Gastrocnemius medialis (tissue), 4 donors: ENCODE measurements around the gene SPPL2A. TPM values are rescaled to one million over a fixed set of nuclear protein-coding genes. Genes with fewer than 3 reads are reported as not detected.

Experiments used
- ATAC-seq, 2 donors: fragments of 150-250 bp; one replicate each; pipeline ENCODE4 v1.9.1; 2016
- DNase-seq, 2 donors: peaks; one replicate each; pipeline ENCODE4 v3.0.0-alpha.2; 2019
- H3K27ac ChIP-seq, 4 donors: fragments of 200-600 bp; sonication (generic); 1 replicate in 1 of 4; 2 replicates in 3 of 4; pipeline ENCODE4 v1.5.1; 2016 to 2018; ENCODE audit warnings: mild to moderate bottlenecking in 2 of 4, moderate library complexity in 1 of 4
- H3K27me3 ChIP-seq, 3 donors: fragments of 200-600 bp; sonication (generic) in 2 of 3; 1 replicate in 1 of 3; 2 replicates in 2 of 3; pipeline versions ENCODE4 v1.5.1 to v1.6.0; 2016 to 2019; ENCODE audit warnings: mild to moderate bottlenecking in 1 of 3, moderate library complexity in 1 of 3
- H3K36me3 ChIP-seq, 2 donors: fragments of 200-600 bp; sonication (generic) in 1 of 2; one replicate each; pipeline ENCODE4 v1.5.1; 2017 to 2018
- H3K4me1 ChIP-seq, 2 donors: fragments of 200-600 bp; sonication (generic) in 1 of 2; one replicate each; pipeline ENCODE4 v1.5.1; 2016 to 2017; ENCODE audit warnings: mild to moderate bottlenecking in 2 of 2
- H3K4me3 ChIP-seq, 4 donors: fragments of 200-600 bp; sonication (generic) in 3 of 4; 1 replicate in 1 of 4; 2 replicates in 3 of 4; pipeline ENCODE4 v1.5.1; 2016 to 2019; ENCODE audit warnings: mild to moderate bottlenecking in 2 of 4
- H3K9me3 ChIP-seq, 3 donors: fragments of 200-600 bp; sonication (generic) in 2 of 3; 1 replicate in 1 of 3; 2 replicates in 2 of 3; pipeline ENCODE4 v1.5.1; 2016 to 2019
- POLR2A ChIP-seq, 2 donors: fragments of 450-650 bp; IDR thresholded peaks; one replicate each; pipeline ENCODE4 v1.6.1; 2017; ENCODE audit warnings: antibody characterized with exemption in 2 of 2, mild to moderate bottlenecking in 2 of 2, moderate library complexity in 2 of 2
- in situ Hi-C, 4 donors: fragments of 200-750 bp; cut with MboI; loops; one replicate each; pipeline versions ENCODE4 v1.15.0 to v1.8.0; 2017; ENCODE audit warnings: low sequenced_read_pairs in 4 of 4
- intact Hi-C: fragments of 100-400 bp; cut with DNase I; formaldehyde crosslinking; loops from one replicate; pipeline ENCODE4 v1.15.1; 2023; ENCODE audit warnings: low total_unique reads
- total RNA-seq, 4 donors: library from RNA; depleted of rRNA; stranded (reverse); fragments of >200 nt; gene quantifications; one replicate each; pipeline versions ENCODE4 v1.1.0 to v1.2.3, GENCODE V29; 2016
- TF ChIP-seq, protein P1 (sequence below), 5 experiments: fragments of 450-650 bp in 3 of 5; fragments of 200-600 bp in 2 of 5; sonication (generic) in 2 of 5; IDR thresholded peaks in 4 of 5; conservative IDR thresholded peaks in 1 of 5; 1 replicate in 4 of 5; 2 replicates in 1 of 5; pipeline ENCODE4 v1.5.1; 2016 to 2019; ENCODE audit warnings: antibody characterized with exemption in 5 of 5, mild to moderate bottlenecking in 3 of 5, moderate library complexity in 3 of 5

The SPPL2A gene
- total RNA-seq, 4 donors from 2014 or later: 577 to 774 (median 620) TPM

DNA sequence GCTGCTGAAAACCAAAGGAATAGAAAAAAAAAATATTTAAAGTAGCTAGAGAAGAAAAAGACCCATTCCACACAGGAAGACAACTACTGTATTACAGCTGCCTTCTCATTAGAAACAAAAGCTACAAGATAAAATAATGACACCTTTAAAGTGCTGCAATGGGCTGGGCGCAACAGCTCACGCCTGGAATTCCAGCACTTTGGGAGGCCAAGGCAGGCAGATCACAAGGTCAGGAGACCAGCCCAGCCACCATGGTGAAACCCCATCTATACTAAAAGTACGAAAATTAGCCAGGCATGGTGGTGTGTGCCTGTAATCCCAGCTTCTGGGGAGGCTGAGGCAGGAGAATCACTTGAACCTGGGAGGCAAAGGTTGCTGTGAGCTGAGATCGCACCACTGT lies 110.0 kb downstream of the SPPL2A start:
- TF ChIP-seq, protein P1, sequence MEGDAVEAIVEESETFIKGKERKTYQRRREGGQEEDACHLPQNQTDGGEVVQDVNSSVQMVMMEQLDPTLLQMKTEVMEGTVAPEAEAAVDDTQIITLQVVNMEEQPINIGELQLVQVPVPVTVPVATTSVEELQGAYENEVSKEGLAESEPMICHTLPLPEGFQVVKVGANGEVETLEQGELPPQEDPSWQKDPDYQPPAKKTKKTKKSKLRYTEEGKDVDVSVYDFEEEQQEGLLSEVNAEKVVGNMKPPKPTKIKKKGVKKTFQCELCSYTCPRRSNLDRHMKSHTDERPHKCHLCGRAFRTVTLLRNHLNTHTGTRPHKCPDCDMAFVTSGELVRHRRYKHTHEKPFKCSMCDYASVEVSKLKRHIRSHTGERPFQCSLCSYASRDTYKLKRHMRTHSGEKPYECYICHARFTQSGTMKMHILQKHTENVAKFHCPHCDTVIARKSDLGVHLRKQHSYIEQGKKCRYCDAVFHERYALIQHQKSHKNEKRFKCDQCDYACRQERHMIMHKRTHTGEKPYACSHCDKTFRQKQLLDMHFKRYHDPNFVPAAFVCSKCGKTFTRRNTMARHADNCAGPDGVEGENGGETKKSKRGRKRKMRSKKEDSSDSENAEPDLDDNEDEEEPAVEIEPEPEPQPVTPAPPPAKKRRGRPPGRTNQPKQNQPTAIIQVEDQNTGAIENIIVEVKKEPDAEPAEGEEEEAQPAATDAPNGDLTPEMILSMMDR (IDR thresholded peaks at IDR 0.05 in 4 of 5, conservative IDR thresholded peaks at IDR 0.05 in 1 of 5): no peak
- TF ChIP-seq POLR2A (IDR thresholded peaks at IDR 0.05): no peak
- peaks cover 0 to 47% of the 10 kb centered on the region in 2 donors for H3K36me3 ChIP-seq
- ATAC-seq: no peak

DNA sequence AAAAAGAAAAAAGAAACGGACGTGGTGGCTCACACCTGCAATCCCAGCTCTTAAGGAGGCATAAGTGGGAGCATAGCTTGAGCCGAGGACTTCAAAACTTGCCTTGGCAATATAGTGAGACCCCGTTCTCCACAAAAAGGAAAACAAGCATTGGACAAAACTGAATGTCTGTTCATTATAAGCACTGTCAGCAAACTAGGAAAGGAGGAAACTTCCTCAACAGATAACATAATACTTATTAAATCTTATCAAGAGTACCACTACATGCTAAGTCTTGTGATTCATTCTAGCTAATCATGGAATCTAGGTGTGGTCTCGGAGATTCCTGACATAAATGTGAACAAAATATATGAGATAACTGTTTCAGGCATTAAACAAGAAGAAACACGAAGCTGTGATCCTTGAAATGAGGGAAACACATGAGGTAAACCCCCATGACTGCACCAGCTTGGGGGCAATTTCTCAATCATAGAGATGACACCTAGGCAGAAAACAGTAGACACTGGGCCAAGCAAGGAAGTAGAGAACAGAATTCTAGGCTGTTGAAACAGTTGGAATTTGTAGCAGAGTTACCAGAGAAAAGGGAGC lies 112.3 kb downstream of the SPPL2A start:
- Histone ChIP-seq H3K27ac (no peak overlapping the region), H3K27me3 (no peaks in the 10 kb centered on the region), H3K4me3 (no peak overlapping the region), H3K36me3 (peaks cover 0 to 53% of the 10 kb centered on the region in 2 donors), H3K9me3 (no peaks in the 10 kb centered on the region), H3K4me1 (no peaks in the 10 kb centered on the region)
- ATAC-seq (no peak), DNase-seq (no peak)
- intact Hi-C loops (no loop called here), in situ Hi-C loops (no loop called here)
- TF ChIP-seq POLR2A (IDR thresholded peaks at IDR 0.05): no peak
- TF ChIP-seq, protein P1 (IDR thresholded peaks at IDR 0.05 in 4 of 5, conservative IDR thresholded peaks at IDR 0.05 in 1 of 5): no peak

More for the DNA sequence above, 110.0 kb downstream of the SPPL2A start:
- intact Hi-C loops: no loop called here
- Histone ChIP-seq H3K4me1 (no peaks in the 10 kb centered on the region), H3K9me3 (no peaks in the 10 kb centered on the region), H3K27ac (no peak overlapping the region), H3K27me3 (no peaks in the 10 kb centered on the region), H3K4me3 (no peak overlapping the region)
- no peak for DNase-seq
- in situ Hi-C loops: no loop called here

DNA sequence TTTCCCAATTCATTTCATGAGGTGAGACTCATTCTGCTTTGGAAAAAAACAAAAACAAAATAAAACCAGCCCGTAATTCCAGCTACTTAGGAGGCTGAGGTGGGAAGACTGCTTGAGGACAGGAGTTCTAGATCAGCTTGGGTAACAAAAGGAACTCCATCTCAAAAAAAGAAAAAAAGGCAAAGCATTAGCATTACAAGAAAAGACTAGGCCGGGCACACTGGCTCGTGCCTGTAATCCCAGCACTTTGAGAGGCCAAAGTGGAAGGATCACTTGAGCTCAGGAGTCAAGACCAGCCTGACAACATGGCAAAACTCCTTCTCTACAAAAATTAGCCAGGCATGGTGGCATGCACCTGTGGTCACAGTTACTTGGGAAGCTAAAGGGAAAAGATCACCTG lies 112.8 kb downstream of the SPPL2A start:
- TF ChIP-seq, protein P1 (IDR thresholded peaks at IDR 0.05 in 4 of 5, conservative IDR thresholded peaks at IDR 0.05 in 1 of 5): no peak
- TF ChIP-seq POLR2A (IDR thresholded peaks at IDR 0.05): no peak
- Histone ChIP-seq H3K9me3 (no peaks in the 10 kb centered on the region), H3K27ac (no peak overlapping the region), H3K4me3 (no peak overlapping the region), H3K27me3 (no peaks in the 10 kb centered on the region), H3K36me3 (peaks cover 0 to 57% of the 10 kb centered on the region in 2 donors), H3K4me1 (no peaks in the 10 kb centered on the region)
- ATAC-seq: no peak
- DNase-seq: no peak
- in situ Hi-C loops (no loop called here), intact Hi-C loops (no loop called here)

Other genes starting within 250 kb of the SPPL2A start
- gene USP50, start 219.0 kb downstream of the SPPL2A start, total RNA-seq: under 1 TPM in 1 of 4 donors, not detected in 3; 0.71 TPM
- 10 to 100 TPM in 3 of 4 donors, 1 to 10 TPM in 1; 8.4 to 23.2 (median 12.7) TPM for gene TRPM7, start 78.9 kb downstream of the SPPL2A start, total RNA-seq
- gene AP4E1, start 143.0 kb upstream of the SPPL2A start, total RNA-seq: 10 to 100 TPM; 11.6 to 14.0 (median 13.4) TPM